ENCODE measurements around the gene BIN2.

DNA sequence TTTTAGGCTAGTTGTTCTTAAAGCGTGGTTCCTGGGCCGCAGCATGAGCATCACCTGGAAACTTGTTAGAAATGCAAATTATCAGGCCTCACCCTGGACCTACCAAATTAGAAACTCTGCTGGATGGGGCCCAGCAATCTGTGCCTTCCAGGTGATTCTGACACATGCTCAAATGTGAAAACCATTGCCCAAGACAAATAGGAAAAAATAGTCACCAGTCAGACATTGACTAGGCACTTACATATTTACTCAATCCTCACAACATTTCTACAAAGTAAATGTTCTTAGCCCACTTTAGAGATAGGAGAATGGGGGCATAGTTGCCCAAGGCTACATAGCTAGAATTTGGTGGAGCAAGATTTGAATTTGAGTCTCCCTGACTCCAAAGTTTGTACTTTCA, 19.2 kb upstream of the BIN2 start:
- TF ChIP-seq RFX1 (IDR thresholded peaks at IDR 0.05) (no peak), POLR2A (conservative IDR thresholded peaks at IDR 0.05) (no peak), NRF1 (conservative IDR thresholded peaks at IDR 0.05 in 1 of 2, IDR thresholded peaks at IDR 0.05 in 1 of 2) (no peak), ZNF274 (IDR thresholded peaks at IDR 0.05; ENCODE audit: borderline replicate concordance, low read depth, low read length) (no peak), SREBF2 (CRISPR knock-in tag; IDR thresholded peaks at IDR 0.05) (no peak), EZH2 (IDR thresholded peaks at IDR 0.05; ENCODE audit: borderline replicate concordance, low read depth, low read length) (no peak), MAFF (IDR thresholded peaks at IDR 0.05; ENCODE audit: low read length) (no peak), SMARCE1 (IDR thresholded peaks at IDR 0.05) (no peak)

Measured in K562 (cell line).